Measurements from ENCODE around the gene RASAL2.
"Not testable (repeated sequence)": the region's sequence is repeated elsewhere in the genome, so short reads cannot be mapped to it uniquely, and the experiment has no call there.

Gene RASAL2

DNA sequence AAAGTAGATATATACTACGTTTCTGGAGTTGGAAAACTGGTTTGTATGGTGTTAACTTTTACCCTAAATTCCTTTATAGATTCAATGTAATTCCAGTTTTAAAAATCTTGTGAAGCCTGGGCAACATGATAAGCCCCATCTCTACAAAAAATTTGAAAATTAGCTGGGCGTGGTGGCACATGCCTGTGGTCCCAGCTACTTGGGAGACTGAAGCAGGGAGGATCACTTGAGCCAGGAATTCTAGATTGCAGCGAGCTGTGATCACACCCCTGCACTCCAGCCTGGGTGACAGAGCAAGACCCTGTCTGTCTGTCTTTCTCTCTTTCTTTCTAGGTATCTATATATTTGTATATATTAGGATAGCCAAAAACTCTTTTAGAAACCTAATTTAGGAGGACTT, 260.9 kb downstream of the RASAL2 start:
- DNase-seq = no peak

DNA sequence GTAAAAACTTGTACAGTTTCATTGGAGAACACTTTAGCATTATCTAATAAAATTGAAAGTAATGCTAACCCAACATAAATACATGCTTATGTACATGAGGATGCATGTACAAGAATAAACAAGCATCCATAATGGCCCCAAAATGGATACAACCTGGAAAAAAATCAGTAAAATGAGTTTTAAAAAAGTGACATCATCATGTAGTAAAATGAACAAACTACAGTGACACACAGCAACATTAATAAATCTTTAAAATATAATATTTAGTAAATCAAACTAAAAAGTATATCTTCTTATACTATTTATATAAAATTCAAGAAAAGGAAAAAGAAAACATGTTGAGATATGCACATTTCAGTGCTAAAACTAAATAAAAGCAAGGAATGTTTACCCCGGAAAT, 262.4 kb downstream of the RASAL2 start:
- no peak for DNase-seq

DNA sequence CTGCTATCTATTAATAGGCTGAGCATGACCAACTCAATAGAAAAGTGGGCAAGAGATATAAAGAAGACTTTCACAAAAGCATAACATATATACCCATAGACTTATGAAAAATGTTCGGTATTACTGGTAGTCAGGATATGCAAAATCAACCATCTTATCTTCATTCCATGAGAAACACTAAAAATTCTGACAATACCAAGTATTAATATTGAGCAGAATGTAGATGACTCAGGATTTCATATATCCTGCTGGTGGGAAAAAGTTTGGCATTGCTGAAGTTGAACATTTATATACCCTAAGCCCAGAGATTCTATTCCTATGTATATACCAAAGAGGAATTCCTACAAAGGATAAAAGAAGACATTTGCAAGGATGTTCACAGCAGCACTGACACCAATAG, 264.6 kb downstream of the RASAL2 start:
- no peak for DNase-seq

DNA sequence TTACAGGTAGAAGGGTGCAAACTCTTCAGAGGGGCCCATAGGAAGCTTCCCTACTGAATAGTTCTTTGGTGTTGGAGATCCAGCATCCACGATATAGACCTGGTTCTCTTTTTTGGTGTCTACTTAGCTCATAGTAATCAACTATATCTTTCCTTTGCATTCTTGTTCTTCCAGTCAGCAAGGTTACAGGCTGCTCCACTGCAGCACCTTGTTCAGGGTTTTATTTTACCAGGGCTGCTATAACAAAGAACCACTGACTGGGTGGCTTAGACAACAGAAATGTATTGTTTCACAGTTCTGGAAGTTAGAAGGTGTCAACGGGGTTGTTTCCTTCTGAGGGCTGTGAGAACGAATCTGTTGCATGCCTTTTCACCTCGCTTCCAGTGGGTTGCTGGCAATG, 266.5 kb downstream of the RASAL2 start:
- DNase-seq = no peak

GRCh38 chr1:178361847-178362246, 267.9 kb downstream of the RASAL2 start:
- DNase-seq = no peak

DNA sequence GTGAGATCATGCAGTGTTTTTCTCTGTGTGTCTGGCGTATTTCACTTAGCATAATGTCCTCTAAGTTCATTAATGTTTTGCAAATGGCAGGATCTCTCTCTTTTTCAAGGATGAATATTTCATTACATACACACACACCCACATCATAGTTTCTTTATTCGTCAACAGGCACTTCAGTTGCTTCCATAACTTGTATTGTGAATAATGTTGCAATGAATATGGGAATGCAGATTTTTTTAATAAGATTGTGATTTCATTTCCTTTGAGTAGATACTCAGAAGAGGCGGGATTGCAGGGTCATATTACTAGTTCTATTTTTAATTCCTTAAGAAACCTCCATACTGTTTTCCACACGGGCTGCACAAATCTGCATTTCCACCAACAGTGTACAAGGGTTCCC, 268.8 kb downstream of the RASAL2 start:
- no peak for DNase-seq

GRCh38 chr1:178364782-178365181, 270.9 kb downstream of the RASAL2 start:
- DNase-seq = no peak

DNA sequence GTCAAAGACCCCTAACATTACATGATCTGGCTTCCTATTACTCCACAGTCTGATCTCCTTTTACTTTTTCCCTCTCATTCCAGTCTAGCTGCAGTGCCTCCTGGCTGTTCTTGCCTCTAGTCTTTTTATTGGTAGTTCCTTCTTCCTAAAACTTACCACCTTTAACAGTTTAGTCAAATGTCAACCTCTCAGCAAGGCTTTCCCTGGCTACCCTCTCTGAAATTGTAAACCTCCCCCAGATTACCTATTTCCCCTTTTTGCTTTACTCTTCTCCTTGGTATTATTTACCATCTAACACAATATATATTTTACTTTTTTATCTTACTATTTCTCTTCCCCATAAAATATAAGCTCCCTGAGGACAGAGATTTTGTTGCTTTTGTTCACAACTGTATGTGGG, 273.2 kb downstream of the RASAL2 start:
- DNase-seq = no peak

DNA sequence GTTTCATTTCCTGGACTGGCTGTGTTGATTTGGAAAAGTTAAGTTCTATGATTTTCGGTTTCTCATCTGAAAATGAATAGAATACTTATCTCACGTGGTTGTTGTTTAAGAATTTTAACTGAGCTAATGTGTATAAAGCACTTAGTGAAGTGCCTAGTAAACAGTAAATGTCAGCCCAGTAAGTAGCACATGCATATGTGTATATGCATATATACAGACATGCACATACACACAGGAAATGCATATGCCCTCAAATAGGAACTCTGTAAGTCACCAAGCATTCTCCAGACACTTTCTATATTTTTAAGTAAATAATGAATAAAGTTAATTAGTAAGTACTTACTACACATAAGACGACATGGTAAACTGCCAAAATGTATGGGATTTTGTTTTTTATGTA, 274.3 kb downstream of the RASAL2 start:
- no peak for DNase-seq

DNA sequence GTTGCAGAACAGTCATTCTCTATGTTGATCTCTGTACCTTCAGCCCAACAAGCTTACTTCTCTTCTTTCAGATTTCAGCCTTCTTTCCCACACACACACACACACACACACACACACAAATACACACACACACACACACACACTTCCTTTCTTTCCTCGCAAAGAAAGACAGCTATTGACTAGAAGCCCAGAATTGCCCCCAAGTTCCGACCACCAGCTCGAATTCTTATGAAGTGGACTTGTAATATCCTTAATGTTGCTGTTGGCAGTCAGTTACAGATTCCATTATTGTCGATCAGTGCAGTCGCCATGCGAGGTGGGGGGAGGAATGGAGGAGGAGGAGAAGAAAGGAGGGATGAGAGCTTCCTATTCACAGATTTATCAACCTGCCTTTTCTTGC, 277.3 kb downstream of the RASAL2 start:
- DNase-seq = no peak

DNA sequence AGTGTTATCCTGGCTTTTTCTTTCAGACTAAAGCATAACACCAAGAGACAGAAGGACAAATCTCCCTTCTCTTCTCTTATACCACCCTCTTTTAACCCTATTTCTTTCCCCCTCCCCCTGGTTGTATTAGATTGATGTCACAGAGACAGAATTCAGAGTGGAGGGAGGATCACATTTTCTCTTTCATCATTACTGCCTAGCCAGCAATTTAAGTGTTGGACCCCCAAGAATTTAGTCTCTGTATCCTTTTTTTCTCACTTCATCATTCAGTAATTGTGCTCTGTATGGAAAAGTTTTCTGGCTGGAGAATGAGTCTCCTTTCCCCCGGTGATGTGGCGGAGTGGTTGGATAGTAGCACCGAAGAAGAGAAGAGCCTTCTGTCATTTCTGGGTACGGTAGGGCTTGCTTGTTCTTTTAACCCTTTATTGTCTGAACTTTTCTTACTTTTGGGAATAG, 278.1 kb downstream of the RASAL2 start:
- no peak for DNase-seq

GRCh38 chr1:178374016-178374415, 280.1 kb downstream of the RASAL2 start:
- DNase-seq = no peak

DNA sequence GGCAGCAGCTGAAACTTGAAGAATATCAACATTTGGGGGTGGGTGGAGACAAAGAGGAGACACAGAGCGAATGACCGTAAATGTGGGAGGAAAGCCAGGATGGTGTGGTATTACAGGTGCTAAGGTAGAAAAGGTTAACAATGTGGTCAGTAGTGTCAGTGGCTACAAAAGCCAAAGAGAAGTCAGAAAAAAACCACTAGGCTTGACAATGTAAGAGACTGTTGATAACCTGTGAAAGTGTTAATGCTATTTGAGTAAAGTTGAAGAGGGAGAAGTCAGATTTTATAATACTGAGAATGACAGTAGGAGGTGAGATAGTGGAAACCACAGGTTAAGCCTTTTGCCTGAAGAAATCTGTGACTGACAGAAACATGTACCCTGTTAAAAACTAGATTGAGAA, 282.1 kb downstream of the RASAL2 start:
- DNase-seq = no peak

DNA sequence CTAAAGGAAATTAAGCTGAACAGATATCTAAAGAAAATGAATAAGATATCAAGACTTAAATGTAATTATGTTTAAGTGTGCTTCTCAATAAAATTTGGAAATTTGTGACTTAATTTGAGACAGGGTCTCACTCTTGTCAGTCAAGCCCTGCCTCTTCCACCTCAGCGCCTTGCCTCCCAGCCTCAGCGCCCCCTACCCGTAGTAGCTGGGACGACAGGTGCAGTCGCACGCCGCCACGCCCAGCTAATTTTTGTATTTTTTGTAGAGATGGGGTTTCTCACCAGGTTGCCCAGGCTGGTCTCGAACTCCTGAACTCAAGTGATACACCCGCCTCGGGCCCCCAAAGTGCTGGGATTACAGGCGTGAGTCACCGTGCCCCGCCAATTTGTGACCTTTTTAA, 285.9 kb downstream of the RASAL2 start:
- no peak for DNase-seq

DNA sequence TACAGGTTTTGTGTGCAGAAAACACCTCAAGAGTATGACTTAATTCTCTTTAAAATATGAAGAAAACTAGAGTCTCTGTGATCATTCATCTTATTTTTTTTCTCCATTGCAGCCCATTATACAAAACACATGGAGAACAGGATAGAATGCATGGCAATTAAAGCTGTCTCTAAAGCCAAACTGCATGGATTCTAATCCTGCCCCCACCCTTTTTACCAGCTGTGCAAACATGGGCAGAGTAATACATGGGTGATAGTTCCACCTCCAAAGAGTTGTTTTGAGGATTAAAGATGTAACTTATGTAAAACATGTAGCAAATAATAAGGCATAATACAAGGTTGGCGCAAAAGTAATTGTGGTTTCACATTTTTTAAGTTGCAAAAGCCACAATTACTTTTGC, 288.5 kb downstream of the RASAL2 start:
- DNase-seq = no peak

GRCh38 chr1:178385662-178386061, 291.8 kb downstream of the RASAL2 start:
- DNase-seq = no peak

DNA sequence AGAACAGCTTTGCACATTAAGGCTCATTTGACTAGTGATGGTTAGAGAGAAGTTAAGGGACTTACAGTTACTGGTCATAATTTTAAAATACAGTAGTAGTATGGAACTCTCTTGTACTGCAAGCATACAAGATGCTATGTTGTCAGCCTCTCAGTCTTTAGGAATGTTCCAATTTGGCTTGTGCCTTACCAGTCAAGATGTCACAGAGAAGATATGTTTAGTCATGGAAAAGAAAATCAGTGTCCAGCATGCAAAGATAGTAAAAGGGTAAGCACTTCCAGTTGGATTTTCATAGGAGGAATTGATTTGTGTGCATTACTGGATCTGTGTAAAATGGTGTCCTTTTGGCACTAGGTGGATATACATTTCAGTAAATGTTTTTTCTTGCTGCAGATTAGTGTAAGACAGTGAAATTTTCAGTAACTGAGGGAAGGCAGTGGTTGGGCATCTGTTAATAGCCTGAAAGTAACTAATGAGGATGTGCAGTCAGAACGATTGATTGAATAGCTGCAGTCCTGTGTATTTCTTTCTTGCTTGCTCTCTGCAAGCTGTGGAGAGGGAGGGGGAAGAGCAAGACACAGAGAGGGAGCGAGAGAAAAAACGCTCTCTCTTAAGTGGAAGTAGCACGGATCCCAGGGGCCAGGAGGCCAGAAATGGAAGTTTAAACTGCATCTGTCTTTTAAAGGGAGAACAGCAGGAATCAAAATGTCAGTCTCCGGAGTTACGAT, 294.7 kb downstream of the RASAL2 start:
- DNase-seq = no peak

DNA sequence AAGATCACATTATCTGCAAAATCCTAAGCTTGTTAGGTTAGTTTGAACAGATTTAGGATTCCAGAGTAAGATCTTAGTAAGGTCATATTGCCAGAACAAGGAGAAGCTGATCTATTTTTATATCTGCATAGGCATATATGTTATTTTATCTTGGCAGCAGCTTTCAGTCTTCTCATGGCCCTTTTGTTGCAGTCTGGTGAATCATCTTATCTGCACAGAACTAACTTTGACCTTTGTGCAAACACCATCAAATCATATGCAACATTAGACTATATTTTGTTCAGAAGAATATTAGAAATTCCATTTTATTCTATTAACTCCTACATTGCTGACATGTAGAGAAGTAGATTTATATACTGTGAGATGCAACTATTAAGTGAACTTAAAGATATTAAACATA, 295.5 kb downstream of the RASAL2 start:
- DNase-seq = no peak

GRCh38 chr1:178390280-178390679, 296.4 kb downstream of the RASAL2 start:
- DNase-seq = not testable (repeated sequence)

- DNase-seq = no peak
These were observed 299.5 kb downstream of the RASAL2 start for GRCh38 chr1:178393370-178393769.

- no peak for DNase-seq
These were observed 302.9 kb downstream of the RASAL2 start for GRCh38 chr1:178396789-178397188.

- DNase-seq = no peak
These were observed 303.8 kb downstream of the RASAL2 start for GRCh38 chr1:178397678-178398077.

DNA sequence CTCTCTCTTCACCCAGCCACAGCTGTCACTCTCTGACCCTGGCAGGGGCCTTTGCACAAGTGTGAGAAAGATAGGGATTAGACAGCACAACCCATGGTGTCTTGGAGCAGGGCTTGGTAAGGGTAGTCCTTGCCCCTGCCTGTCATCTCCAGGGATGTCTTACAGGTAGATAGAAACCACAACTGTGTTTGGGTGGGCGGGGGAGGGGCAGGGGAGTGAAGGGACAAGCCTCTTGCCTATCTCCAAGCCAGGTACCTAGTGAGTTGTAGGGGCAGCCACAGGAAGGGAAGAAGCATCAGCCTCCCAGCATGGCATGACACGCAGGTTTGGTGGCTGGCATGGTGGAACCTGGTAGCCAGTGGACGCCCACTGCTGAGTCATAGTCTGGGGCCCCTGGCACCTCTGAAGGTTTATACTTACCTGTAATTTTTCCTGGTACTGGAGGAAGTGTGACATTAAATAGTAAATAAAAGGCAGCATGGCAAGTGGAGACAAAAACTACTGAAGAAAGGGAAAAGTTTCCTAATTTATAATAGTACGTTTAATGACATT, 305.3 kb downstream of the RASAL2 start:
- no peak for DNase-seq

GRCh38 chr1:178405137-178405536, 311.2 kb downstream of the RASAL2 start:
- DNase-seq = no peak

DNA sequence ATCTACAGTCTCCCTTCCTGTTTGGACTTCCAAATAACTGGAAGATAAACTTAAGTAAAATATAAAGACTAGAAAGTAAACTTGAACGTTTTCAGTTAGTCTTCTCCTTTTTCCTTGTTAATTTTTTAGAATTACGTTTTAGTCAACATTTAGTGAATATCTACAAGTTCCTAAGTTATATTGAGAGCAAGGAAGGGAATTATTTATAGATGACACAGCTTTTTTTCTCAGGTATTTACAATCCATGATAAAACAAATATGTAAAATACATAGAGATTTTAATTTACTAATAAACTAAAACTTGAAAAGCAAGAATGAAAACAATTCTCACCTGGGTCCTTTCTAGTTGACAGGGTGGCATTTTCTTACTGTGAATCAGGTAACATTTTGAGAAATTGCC, 313.3 kb downstream of the RASAL2 start:
- DNase-seq = no peak

All from AML-193 (cell line).